Esophagus squamous epithelium (tissue), 4 donors: ENCODE measurements around the gene TRIM10.

Source experiments
- CTCF ChIP-seq, 6 experiments: fragments of 450-650 bp in 4 of 6; fragments of 200-600 bp in 2 of 6; sonication (generic) in 2 of 6; IDR thresholded peaks; one replicate each; pipeline ENCODE4 v1.5.1; 2016 to 2019; ENCODE audit warnings: antibody characterized with exemption in 6 of 6, mild to moderate bottlenecking in 4 of 6, moderate library complexity in 4 of 6
- POLR2A ChIP-seq, 4 donors: fragments of 450-650 bp; IDR thresholded peaks; one replicate each; pipeline ENCODE4 v1.6.1; 2017; ENCODE audit warnings: antibody characterized with exemption in 4 of 4, mild to moderate bottlenecking in 4 of 4, moderate library complexity in 3 of 4

- TF ChIP-seq CTCF (IDR thresholded peaks at IDR 0.05): no peak
- no peak for TF ChIP-seq POLR2A (IDR thresholded peaks at IDR 0.05)
Measured at GRCh38 chr6:30167101-30167500, 6.1 kb upstream of the TRIM10 start.
